Measurements from ENCODE around the gene PARP2.

Gene PARP2

DNA sequence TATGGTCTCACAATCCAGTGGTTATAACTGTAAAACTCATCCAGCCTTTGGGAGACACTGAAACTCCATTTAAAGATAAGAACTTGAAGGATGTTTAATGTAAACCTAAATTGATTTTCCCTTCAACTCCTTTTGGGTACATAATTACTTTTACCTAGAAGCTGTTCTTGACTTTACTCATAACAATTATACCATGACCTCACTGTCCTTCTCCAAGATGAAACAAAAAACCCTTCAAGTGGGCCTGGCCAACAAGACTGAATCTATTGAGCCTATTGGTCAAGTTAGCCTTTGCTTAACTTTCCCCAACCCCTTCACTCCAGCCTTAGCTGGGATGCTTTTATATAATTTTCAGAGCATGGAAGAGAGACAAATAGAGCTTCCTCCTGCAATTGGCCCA is 22.5 kb downstream of the PARP2 start:
- DNase-seq (ENCODE audit: extremely low read depth, low read depth) = no peak
- H3K4me3 ChIP-seq (replicated peaks; ENCODE audit: low read depth, low read length) = no peak overlapping the region
- TF ChIP-seq, protein P1, sequence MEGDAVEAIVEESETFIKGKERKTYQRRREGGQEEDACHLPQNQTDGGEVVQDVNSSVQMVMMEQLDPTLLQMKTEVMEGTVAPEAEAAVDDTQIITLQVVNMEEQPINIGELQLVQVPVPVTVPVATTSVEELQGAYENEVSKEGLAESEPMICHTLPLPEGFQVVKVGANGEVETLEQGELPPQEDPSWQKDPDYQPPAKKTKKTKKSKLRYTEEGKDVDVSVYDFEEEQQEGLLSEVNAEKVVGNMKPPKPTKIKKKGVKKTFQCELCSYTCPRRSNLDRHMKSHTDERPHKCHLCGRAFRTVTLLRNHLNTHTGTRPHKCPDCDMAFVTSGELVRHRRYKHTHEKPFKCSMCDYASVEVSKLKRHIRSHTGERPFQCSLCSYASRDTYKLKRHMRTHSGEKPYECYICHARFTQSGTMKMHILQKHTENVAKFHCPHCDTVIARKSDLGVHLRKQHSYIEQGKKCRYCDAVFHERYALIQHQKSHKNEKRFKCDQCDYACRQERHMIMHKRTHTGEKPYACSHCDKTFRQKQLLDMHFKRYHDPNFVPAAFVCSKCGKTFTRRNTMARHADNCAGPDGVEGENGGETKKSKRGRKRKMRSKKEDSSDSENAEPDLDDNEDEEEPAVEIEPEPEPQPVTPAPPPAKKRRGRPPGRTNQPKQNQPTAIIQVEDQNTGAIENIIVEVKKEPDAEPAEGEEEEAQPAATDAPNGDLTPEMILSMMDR (IDR thresholded peaks at IDR 0.05; ENCODE audit: low read depth, low read length, missing control alignments) = no peak

DNA sequence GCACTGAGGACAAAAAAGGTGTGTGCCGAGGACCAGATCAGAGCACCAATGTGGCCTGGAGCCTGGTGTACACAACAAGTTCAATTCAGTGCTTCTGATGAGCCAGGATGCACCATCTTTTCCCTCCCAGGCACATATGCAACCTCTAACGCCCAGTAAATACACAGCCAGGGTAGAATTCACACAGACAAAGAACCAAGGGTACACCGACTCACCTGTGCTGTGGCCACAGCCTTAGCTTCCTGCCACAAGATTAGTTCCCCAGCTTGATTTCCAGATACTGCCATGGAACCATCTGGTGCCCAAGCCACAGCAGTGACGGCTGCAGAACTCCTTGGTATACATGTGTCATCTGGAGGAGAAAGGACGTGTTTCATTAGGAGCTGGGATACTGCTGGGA is 29.4 kb downstream of the PARP2 start:
- TF ChIP-seq, protein P1 (IDR thresholded peaks at IDR 0.05; ENCODE audit: low read depth, low read length, missing control alignments) = no peak
- no peak for DNase-seq (ENCODE audit: extremely low read depth, low read depth)

DNA sequence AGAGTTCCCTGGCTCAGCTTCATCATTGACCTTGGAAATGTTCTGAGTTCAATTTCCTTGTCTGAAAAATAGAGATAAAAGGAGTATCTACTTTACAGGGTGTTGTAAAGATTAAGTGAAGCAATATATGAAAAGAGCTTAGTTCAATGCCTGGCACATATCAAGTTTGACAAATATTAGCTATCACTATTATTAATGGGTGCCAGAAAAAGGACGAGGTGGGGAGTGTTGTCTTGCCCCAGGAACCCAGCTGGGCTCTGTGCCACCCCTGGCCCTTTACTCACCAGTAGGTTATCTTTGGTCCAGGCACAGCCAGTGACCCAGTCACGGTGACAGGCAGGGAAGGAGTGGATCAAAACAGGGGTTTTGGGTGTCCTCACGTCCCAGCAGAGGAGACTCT is 32.0 kb downstream of the PARP2 start:
- DNase-seq (ENCODE audit: extremely low read depth, low read depth) = no peak
- TF ChIP-seq, protein P1 (IDR thresholded peaks at IDR 0.05; ENCODE audit: low read depth, low read length, missing control alignments) = no peak
- no peak overlapping the region for H3K4me3 ChIP-seq (replicated peaks; ENCODE audit: low read depth, low read length)

More for the DNA sequence above, 29.4 kb downstream of the PARP2 start:
- H3K4me3 ChIP-seq (replicated peaks; ENCODE audit: low read depth, low read length) = no peak overlapping the region

DNA sequence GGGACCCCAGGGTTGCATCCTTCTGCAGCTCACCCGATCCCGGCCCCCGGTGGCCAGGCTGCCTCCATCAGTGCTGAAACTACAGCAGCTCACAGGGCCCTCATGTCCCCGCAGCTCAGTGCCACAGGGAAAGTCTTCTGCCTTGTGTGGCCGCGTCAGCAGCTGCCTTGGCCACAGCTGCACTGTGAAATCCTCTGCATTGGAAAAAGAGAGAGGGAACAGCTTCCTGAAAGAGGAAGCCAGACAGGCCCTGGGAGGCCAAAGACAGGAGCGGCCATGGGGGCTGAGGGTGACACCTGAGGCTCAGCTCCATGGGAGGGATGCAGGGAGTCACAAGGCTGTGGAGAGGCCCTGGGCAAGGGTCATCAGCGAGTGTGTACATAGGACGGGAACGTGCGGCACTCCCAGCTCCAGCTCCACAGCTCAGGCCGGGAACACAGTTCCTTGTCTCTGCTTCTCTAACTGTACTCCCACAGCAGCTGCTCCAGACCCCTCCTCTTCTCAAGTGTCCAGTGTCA is 32.7 kb downstream of the PARP2 start:
- H3K4me3 ChIP-seq (replicated peaks; ENCODE audit: low read depth, low read length) = no peak overlapping the region
- DNase-seq (ENCODE audit: extremely low read depth, low read depth) = no peak
- TF ChIP-seq, protein P1 (IDR thresholded peaks at IDR 0.05; ENCODE audit: low read depth, low read length, missing control alignments) = no peak

DNA sequence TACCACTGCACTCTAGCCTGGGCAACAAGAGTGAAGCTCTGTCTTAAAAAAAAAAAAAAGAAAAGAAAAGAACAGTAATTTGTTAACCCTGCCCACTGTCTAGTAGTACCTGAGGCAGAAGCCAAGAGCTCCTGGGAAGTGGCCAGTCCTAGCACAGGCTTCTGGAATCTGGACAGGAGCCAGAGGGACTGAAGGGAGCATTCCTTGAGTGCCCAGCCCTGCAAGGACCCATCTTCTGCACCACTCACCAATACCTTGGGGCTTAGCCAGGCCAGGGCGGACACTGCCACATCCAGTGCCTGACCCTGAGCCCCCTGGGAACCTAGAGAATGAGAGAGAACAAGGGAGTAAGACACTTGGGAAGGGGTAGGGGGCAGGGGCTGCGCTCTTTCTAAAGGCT is 33.7 kb downstream of the PARP2 start:
- DNase-seq (ENCODE audit: extremely low read depth, low read depth) = no peak
- TF ChIP-seq, protein P1 (IDR thresholded peaks at IDR 0.05; ENCODE audit: low read depth, low read length, missing control alignments) = no peak
- no peak overlapping the region for H3K4me3 ChIP-seq (replicated peaks; ENCODE audit: low read depth, low read length)

DNA sequence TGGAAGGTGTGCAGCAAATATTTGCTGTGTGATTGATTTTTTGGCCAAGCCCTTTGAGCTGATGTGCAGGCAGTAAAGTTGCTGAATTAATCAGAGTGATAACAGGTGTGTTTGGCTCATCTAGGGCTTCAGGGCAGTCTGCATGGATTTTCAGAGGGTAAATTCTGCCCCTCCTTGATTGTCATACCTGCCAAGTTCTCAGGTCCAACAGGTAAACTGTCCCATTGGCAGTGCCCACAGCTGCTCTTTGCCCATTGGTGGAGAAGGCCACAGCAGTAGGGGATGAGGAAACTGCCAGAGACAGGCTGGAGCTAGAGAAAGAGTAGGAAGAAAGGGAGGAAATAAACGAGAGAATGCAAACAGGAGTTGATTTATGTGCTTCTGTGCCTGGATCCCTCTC is 36.3 kb downstream of the PARP2 start:
- TF ChIP-seq, protein P1 (IDR thresholded peaks at IDR 0.05; ENCODE audit: low read depth, low read length, missing control alignments) = no peak
- DNase-seq (ENCODE audit: extremely low read depth, low read depth) = no peak
- no peak overlapping the region for H3K4me3 ChIP-seq (replicated peaks; ENCODE audit: low read depth, low read length)

DNA sequence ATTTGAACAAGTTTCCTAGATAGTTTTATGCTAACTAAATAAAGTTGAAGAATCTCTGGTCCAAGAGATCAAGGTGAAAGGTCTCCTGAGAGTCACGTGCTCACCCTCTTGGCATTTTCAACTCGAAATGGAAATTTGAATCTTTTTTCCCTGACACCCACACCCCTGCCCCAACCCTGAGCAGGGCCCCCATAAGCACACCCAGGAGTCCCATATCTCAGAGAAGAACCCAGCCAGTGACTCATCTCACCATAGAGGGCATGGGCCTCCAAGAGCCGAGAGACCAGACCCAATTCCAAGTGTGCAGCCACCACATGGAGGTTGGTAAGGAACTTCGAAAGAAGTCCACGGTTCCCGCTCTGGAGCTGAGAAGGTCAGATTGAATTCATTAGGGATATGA is 37.2 kb downstream of the PARP2 start:
- no peak for DNase-seq (ENCODE audit: extremely low read depth, low read depth)
- TF ChIP-seq, protein P1 (IDR thresholded peaks at IDR 0.05; ENCODE audit: low read depth, low read length, missing control alignments) = no peak
- no peak overlapping the region for H3K4me3 ChIP-seq (replicated peaks; ENCODE audit: low read depth, low read length)

Data from HFF-Myc (cell line).